Measurements from ENCODE around the gene RDX. TPM values are rescaled to one million over a fixed set of nuclear protein-coding genes. Genes with fewer than 3 reads are reported as not detected.

RDX gene
- total RNA-seq (2014; rRNA removed; shearing (Covaris generic)), result 111 and 142 TPM in 2 replicates

DNA sequence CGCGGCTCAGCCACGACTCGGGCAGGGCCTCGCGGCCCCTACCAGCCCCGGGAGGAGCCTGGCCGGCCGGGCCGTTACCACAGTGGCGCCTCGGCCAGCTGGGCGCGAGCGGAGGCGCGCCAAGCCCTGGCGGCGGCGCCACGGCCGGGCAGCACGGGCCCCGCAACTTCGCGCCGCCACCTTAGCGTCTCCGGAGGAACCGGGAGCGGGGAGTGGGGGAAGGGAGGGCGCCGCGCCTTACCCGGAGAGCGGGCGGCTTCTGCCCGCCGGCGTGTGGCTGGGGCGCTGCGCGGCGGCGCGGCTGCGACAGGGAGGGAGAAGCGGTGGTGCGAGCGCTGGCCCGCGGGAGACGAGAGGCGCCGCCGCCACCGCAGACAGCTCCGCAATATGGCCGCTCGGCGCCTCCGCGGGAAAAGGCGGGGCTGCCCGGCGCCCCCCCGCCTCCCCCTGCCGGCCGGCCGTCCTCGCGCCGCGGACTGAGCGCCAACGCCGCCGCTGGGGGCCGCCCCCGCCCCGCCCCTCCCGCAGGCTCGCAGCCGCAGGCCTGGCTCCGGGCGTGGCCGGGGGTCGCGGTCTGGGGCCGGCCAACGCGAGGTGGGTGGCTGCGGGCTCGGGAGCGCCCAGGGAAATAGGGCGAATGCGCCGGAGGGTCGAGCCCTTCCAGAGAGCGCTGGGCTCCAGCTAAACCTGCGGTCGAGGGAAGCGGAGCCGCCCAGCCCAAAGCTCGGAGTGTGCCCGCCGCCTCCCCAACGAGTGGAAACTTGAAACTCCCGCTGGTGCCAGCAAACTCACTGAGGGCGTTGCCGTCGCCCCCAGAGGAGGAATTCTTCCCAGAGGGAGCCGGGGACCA, at the start of gene RDX:
RDX (minus strand) TSS at position 389 of the 850 bp plus-strand sequence. CDS start 16,922 bp downstream, outside the sequence.
- H3K27ac ChIP-seq, result peak within 1 kb of the TSS; percentile 99
- H3K36me3 ChIP-seq, result peaks cover 8% of the 10 kb centered on the region
- H3K27me3 ChIP-seq (replicated peaks), result no peaks in the 10 kb centered on the region
- peaks cover 31% of the 10 kb centered on the region for H3K4me1 ChIP-seq (replicated peaks)
- no peaks in the 10 kb centered on the region; the same call in 1 of the 2 replicates for H3K9me3 ChIP-seq (replicated peaks)
- DNase-seq (ENCODE audit: low read depth in 1 of 2, low spot score in 2 of 2), result peak; percentile 86 to 88
- peak within 1 kb of the TSS; percentile 99 for H3K4me3 ChIP-seq

GRCh38 chr11:110345743-110346142, 49.3 kb upstream of the RDX start:
- DNase-seq (ENCODE audit: low read depth in 1 of 2, low spot score in 2 of 2), result no peak
- H3K27ac ChIP-seq, result no peak overlapping the region
- H3K36me3 ChIP-seq, result no peaks in the 10 kb centered on the region
- H3K9me3 ChIP-seq (replicated peaks), result no peaks in the 10 kb centered on the region
- no peak overlapping the region for H3K4me3 ChIP-seq
- H3K27me3 ChIP-seq (replicated peaks), result no peaks in the 10 kb centered on the region
- peaks cover 27% of the 10 kb centered on the region for H3K4me1 ChIP-seq (replicated peaks)

DNA sequence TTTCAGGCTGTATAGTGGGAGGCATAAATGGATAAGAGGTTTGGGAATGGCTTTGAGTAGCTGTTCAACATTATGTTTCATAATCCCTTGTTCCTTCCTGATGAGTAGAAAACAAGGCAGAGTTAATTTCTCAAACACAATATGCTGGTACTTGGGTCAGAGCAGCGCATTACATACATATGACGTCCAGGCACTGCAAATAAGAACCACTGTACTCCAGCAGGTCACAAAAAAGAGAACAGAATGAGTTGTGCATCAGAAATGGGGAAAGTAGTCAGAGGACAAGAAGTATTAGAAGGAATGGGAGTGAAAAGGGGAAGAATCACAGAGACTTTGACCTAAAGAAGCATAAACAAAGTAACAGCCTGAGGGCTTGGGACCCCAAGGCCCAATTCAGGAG, 44.0 kb upstream of the RDX start:
- Histone ChIP-seq H3K4me1 (replicated peaks) (peaks cover 7% of the 10 kb centered on the region), H3K27me3 (replicated peaks) (no peaks in the 10 kb centered on the region), H3K9me3 (replicated peaks) (no peaks in the 10 kb centered on the region), H3K4me3 (no peak overlapping the region), H3K36me3 (no peaks in the 10 kb centered on the region), H3K27ac (no peak overlapping the region)
- DNase-seq (ENCODE audit: low read depth in 1 of 2, low spot score in 2 of 2), result no peak

DNA sequence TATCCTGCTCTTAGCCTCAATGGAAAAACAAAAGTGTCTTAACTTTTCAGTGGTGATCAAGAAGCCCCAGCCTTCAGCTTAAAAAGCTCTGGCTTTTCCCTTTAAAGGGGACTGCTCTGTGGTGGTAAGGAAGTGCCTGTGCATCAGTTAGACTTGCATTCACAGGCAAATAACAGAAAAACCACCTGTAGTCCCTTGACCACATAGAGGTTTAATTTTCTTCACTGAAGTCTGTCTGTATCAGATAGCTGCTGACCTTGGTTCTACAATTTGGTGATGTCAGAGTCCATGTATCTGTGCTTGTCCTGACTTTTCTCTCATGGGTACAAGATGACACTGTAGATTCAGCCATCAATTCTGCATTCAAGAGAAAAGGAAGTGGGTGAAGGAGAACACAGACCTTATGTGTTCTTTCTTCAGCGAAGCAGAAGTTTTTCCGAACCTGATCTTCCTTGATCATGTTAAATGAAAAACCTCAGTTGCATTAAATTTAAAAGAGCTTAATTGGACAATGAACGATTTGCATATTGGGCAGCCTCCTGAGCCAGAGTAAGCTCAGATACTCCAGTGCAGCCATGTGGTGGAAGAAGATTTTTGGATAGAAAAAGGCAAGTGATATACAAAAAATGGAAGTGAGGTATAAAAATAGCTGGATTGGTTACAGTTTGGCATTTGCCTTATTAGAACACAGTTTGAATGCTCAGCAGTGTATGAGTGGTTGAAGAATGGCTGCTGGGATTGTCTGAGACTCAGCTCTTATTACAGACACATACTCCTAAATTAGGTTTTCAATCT, 43.2 kb upstream of the RDX start:
- no peaks in the 10 kb centered on the region for H3K36me3 ChIP-seq
- H3K27me3 ChIP-seq (replicated peaks), result no peaks in the 10 kb centered on the region
- H3K4me3 ChIP-seq, result no peak overlapping the region
- no peak for DNase-seq (ENCODE audit: low read depth in 1 of 2, low spot score in 2 of 2)
- H3K4me1 ChIP-seq (replicated peaks), result peaks cover 7% of the 10 kb centered on the region
- H3K9me3 ChIP-seq (replicated peaks), result no peaks in the 10 kb centered on the region
- H3K27ac ChIP-seq, result no peak overlapping the region

- Histone ChIP-seq H3K27ac (no peak overlapping the region), H3K4me1 (replicated peaks) (peaks cover 7% of the 10 kb centered on the region), H3K9me3 (replicated peaks) (no peaks in the 10 kb centered on the region), H3K4me3 (no peak overlapping the region), H3K27me3 (replicated peaks) (no peaks in the 10 kb centered on the region), H3K36me3 (no peaks in the 10 kb centered on the region)
- no peak for DNase-seq (ENCODE audit: low read depth in 1 of 2, low spot score in 2 of 2)
Observed at GRCh38 chr11:110338684-110339083, 42.3 kb upstream of the RDX start.

DNA sequence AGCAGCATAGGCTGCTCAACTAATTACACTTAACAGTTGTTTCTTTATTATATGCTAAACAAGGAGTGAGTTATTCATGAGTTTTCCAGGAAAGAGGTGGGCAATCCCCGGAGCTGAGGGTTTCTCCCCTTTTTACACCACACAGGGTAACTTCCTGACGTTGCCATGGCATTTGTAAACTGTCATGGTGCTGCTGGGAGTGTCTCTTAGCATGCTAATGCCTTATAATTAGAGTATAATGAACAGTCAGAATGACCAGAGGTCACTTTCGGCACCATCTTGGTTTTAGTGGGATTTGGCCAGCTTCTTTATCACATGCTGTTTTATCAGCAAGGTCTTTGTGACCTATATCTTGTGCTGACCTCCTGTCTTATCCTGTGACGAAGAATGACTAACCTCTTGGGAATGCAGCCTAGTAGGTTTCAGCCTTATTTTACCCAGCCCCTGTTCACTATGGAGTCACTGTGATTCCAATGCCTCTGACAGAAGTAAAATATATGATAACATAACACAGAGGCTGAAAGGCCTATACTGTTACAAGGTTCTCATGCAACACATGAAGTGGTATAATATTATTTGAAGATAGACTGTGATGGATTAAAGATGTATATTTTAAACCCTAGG, 41.3 kb upstream of the RDX start:
- peak; percentile 41 to 42 for DNase-seq (ENCODE audit: low read depth in 1 of 2, low spot score in 2 of 2)
- no peaks in the 10 kb centered on the region for H3K27me3 ChIP-seq (replicated peaks)
- H3K36me3 ChIP-seq, result no peaks in the 10 kb centered on the region
- peak overlapping the region; percentile 65 for H3K27ac ChIP-seq
- H3K4me1 ChIP-seq (replicated peaks), result peaks cover 7% of the 10 kb centered on the region
- H3K4me3 ChIP-seq, result no peak overlapping the region
- H3K9me3 ChIP-seq (replicated peaks), result no peaks in the 10 kb centered on the region

- peaks cover 7% of the 10 kb centered on the region for H3K4me1 ChIP-seq (replicated peaks)
- no peaks in the 10 kb centered on the region for H3K27me3 ChIP-seq (replicated peaks)
- no peak overlapping the region for H3K27ac ChIP-seq
- H3K36me3 ChIP-seq, result no peaks in the 10 kb centered on the region
- no peak overlapping the region for H3K4me3 ChIP-seq
- no peaks in the 10 kb centered on the region for H3K9me3 ChIP-seq (replicated peaks)
- no peak for DNase-seq (ENCODE audit: low read depth in 1 of 2, low spot score in 2 of 2)
Observed at GRCh38 chr11:110336054-110336453, 39.6 kb upstream of the RDX start.

GRCh38 chr11:110335358-110335757, 38.9 kb upstream of the RDX start:
- Histone ChIP-seq H3K4me1 (replicated peaks) (peaks cover 7% of the 10 kb centered on the region), H3K9me3 (replicated peaks) (no peaks in the 10 kb centered on the region), H3K4me3 (no peak overlapping the region), H3K27ac (no peak overlapping the region), H3K36me3 (no peaks in the 10 kb centered on the region), H3K27me3 (replicated peaks) (no peaks in the 10 kb centered on the region)
- DNase-seq (ENCODE audit: low read depth in 1 of 2, low spot score in 2 of 2), result no peak

DNA sequence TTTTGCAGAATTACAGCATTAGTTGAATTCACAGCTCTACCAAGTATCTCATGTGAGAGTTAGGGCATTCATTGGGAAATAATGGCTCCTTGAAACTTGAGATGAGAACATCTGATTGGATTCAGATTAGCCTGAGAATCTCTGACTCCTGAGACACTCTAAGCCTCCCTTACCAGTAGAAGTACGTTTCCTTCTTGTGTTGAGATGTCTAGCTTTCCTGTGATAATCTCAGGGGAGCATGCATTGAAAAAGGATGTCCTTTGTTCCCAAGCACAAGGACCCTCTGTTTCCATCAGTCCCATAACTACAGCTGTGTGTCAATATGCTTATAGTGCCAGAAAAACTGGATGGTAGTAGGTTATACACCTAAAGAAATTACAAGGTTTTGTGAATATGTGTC, 35.2 kb upstream of the RDX start:
- Histone ChIP-seq H3K27me3 (replicated peaks) (no peaks in the 10 kb centered on the region), H3K27ac (no peak overlapping the region), H3K4me1 (replicated peaks) (peaks cover 7% of the 10 kb centered on the region), H3K36me3 (no peaks in the 10 kb centered on the region), H3K9me3 (replicated peaks) (no peaks in the 10 kb centered on the region), H3K4me3 (no peak overlapping the region)
- no peak for DNase-seq (ENCODE audit: low read depth in 1 of 2, low spot score in 2 of 2)

GRCh38 chr11:110329445-110329844, 33.0 kb upstream of the RDX start:
- Histone ChIP-seq H3K4me1 (replicated peaks) (peaks cover 7% of the 10 kb centered on the region), H3K27ac (no peak overlapping the region; the same call in 1 of the 2 replicates), H3K27me3 (replicated peaks) (no peaks in the 10 kb centered on the region), H3K4me3 (no peak overlapping the region), H3K9me3 (replicated peaks) (no peaks in the 10 kb centered on the region), H3K36me3 (no peaks in the 10 kb centered on the region)
- no peak for DNase-seq (ENCODE audit: low read depth in 1 of 2, low spot score in 2 of 2)

DNA sequence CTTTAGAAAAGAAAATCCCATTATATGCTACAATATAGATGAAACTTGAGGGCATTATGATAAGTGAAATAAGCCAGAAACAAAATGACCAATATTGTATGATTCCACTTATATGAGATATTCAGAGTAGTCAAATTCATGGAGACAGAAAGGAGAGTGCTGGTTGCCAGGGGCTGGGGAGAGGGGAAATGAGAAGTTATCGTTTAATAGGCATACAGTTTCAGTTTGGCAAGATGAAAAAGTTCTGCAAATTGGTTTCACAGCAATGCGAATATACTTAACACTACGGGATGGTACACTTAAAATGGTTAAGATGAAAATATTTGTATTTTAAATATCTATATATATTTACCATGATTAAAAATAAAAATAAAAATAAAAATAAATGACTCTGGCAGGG, 31.1 kb upstream of the RDX start:
- no peaks in the 10 kb centered on the region for H3K9me3 ChIP-seq (replicated peaks)
- DNase-seq (ENCODE audit: low read depth in 1 of 2, low spot score in 2 of 2), result no peak
- H3K4me1 ChIP-seq (replicated peaks), result peaks cover 7% of the 10 kb centered on the region
- no peaks in the 10 kb centered on the region for H3K27me3 ChIP-seq (replicated peaks)
- H3K27ac ChIP-seq, result no peak overlapping the region
- H3K4me3 ChIP-seq, result no peak overlapping the region
- H3K36me3 ChIP-seq, result no peaks in the 10 kb centered on the region

DNA sequence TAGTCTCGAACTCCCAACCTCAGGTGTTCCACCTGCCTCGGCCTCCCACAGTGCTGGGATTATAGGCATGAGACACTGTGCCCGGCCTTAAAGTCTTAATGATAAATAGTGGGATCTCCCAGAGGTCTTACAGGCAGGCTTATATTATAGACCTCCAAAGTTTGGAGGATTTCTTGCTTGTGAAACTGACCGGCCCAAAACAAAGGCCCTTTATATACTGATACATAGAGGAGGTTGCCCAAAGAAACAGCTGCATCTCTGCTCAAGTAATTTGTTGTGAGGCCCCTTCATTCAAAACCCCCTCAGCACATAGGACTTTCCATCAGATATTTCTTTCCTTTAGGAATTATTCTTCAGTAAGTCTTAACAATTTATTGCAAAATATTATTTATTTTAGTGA, 27.4 kb upstream of the RDX start:
- Histone ChIP-seq H3K4me3 (no peak overlapping the region), H3K27ac (no peak overlapping the region), H3K27me3 (replicated peaks) (no peaks in the 10 kb centered on the region), H3K4me1 (replicated peaks) (peaks cover 13% of the 10 kb centered on the region), H3K9me3 (replicated peaks) (no peaks in the 10 kb centered on the region), H3K36me3 (no peaks in the 10 kb centered on the region)
- no peak for DNase-seq (ENCODE audit: low read depth in 1 of 2, low spot score in 2 of 2)

- Histone ChIP-seq H3K4me1 (replicated peaks) (peaks cover 17% of the 10 kb centered on the region), H3K4me3 (no peak overlapping the region), H3K9me3 (replicated peaks) (no peaks in the 10 kb centered on the region), H3K27me3 (replicated peaks) (no peaks in the 10 kb centered on the region), H3K27ac (no peak overlapping the region), H3K36me3 (no peaks in the 10 kb centered on the region)
- DNase-seq (ENCODE audit: low read depth in 1 of 2, low spot score in 2 of 2), result no peak
Observed at GRCh38 chr11:110319501-110319900, 23.1 kb upstream of the RDX start.
